Measurements from ENCODE around the gene AEBP1.
A peak's percentile ranks its signal among the peaks of the same experiment; 100 is the strongest.

The AEBP1 gene

GRCh38 chr7:44062180-44062902 is 41.8 kb upstream of the AEBP1 start:
- H3K4me2 ChIP-seq (ENCODE audit: low read length, poor library complexity, severe bottlenecking) = no peak overlapping the region
- no peak overlapping the region for H4K91ac ChIP-seq (ENCODE audit: low read length)
- H3K36me3 ChIP-seq (ENCODE audit: control insufficient read depth in 1 of 2, insufficient read depth in 2 of 2, low read depth in 1 of 2, low read length in 2 of 2) = peaks cover 51 to 57% of the 10 kb centered on the region in 2 experiments
- H3K9me3 ChIP-seq (ENCODE audit: control insufficient read depth, low read length) = no peaks in the 10 kb centered on the region
- H3K27me3 ChIP-seq (ENCODE audit: control insufficient read depth in 1 of 2, insufficient read depth in 1 of 2, low read length in 2 of 2) = no peaks in the 10 kb centered on the region
- H3K9ac ChIP-seq (ENCODE audit: low read length) = no peak overlapping the region
- no peak overlapping the region for H2BK5ac ChIP-seq (ENCODE audit: low read depth, low read length, poor library complexity, severe bottlenecking)
- H3K4ac ChIP-seq (ENCODE audit: low read depth in 1 of 2, low read length in 2 of 2) = no peak overlapping the region
- H4K8ac ChIP-seq (ENCODE audit: low read length) = no peak overlapping the region
- peaks cover 19% of the 10 kb centered on the region for H3K79me1 ChIP-seq (replicated peaks; ENCODE audit: low read length, poor library complexity, severe bottlenecking)
- no peak overlapping the region for H2AK5ac ChIP-seq (ENCODE audit: low read length, severe bottlenecking)
- H2BK15ac ChIP-seq (ENCODE audit: low read depth, poor library complexity, severe bottlenecking) = no peak overlapping the region
- H3K4me3 ChIP-seq (ENCODE audit: insufficient read depth in 1 of 2, low read depth in 1 of 2, low read length in 2 of 2) = no peak overlapping the region
- no peak overlapping the region for H3K18ac ChIP-seq (ENCODE audit: low read depth in 1 of 2, low read length in 2 of 2)
- H3K4me1 ChIP-seq (ENCODE audit: control insufficient read depth, insufficient read depth, low read depth, low read length) = peaks cover 17% of the 10 kb centered on the region
- no peak overlapping the region for H2AFZ ChIP-seq (ENCODE audit: low read depth, low read length)
- DNase-seq = no peak
- peak overlapping the region in 1 of 2 experiments; percentile 53 for H3K14ac ChIP-seq (ENCODE audit: low read length in 2 of 2)
- H2BK120ac ChIP-seq (ENCODE audit: low read depth, low read length) = no peak overlapping the region
- H2BK12ac ChIP-seq (ENCODE audit: low read length in 2 of 2) = peak overlapping the region in 1 of 2 experiments; percentile 7
- H3K23ac ChIP-seq (ENCODE audit: low read length in 2 of 2) = peak overlapping the region in 1 of 2 experiments; percentile 46
- H3K27ac ChIP-seq (ENCODE audit: low read length, poor library complexity, severe bottlenecking) = no peak overlapping the region
- WGBS = 93% methylated on average over 11 of the region's 11 CpGs

DNA sequence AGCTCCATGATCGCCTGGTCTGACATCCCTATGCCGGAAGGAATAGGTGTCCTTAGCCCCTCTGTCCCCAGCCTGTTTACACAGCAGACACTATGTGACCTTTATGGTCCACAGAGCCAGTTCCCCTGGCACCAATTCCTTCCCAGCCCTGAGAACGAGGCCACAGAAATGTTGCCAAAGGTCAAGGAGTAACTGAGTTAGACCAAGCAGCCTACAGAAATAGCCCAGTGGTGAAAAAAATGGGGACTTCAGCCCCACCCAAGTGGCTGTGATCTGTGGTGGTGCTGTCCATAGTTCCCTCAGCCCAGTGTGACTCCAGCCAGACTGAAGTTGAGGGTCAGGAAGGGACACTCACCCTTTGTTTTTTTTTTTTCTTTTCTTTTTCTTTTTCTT is 41.2 kb upstream of the AEBP1 start:
- Histone ChIP-seq H3K9ac (ENCODE audit: low read length) (no peak overlapping the region), H2AK5ac (ENCODE audit: low read length, severe bottlenecking) (no peak overlapping the region), H3K4me2 (ENCODE audit: low read length, poor library complexity, severe bottlenecking) (no peak overlapping the region), H3K4ac (ENCODE audit: low read depth in 1 of 2, low read length in 2 of 2) (no peak overlapping the region), H3K9me3 (ENCODE audit: control insufficient read depth, low read length) (no peaks in the 10 kb centered on the region), H2BK5ac (ENCODE audit: low read depth, low read length, poor library complexity, severe bottlenecking) (no peak overlapping the region), H2AFZ (ENCODE audit: low read depth, low read length) (no peak overlapping the region), H3K4me3 (ENCODE audit: insufficient read depth in 1 of 2, low read depth in 1 of 2, low read length in 2 of 2) (no peak overlapping the region), H4K8ac (ENCODE audit: low read length) (no peak overlapping the region), H3K23ac (ENCODE audit: low read length in 2 of 2) (peak overlapping the region in 1 of 2 experiments; percentile 46), H4K91ac (ENCODE audit: low read length) (no peak overlapping the region), H2BK12ac (ENCODE audit: low read length in 2 of 2) (no peak overlapping the region), H3K14ac (ENCODE audit: low read length in 2 of 2) (peak overlapping the region in 1 of 2 experiments; percentile 53), H3K27me3 (ENCODE audit: control insufficient read depth in 1 of 2, insufficient read depth in 1 of 2, low read length in 2 of 2) (no peaks in the 10 kb centered on the region), H2BK120ac (ENCODE audit: low read depth, low read length) (no peak overlapping the region), H3K18ac (ENCODE audit: low read depth in 1 of 2, low read length in 2 of 2) (no peak overlapping the region), H2BK15ac (ENCODE audit: low read depth, poor library complexity, severe bottlenecking) (no peak overlapping the region), H3K36me3 (ENCODE audit: control insufficient read depth in 1 of 2, insufficient read depth in 2 of 2, low read depth in 1 of 2, low read length in 2 of 2) (peaks cover 46 to 51% of the 10 kb centered on the region in 2 experiments), H3K27ac (ENCODE audit: low read length, poor library complexity, severe bottlenecking) (no peak overlapping the region), H3K4me1 (ENCODE audit: control insufficient read depth, insufficient read depth, low read depth, low read length) (peaks cover 17% of the 10 kb centered on the region), H3K79me1 (replicated peaks; ENCODE audit: low read length, poor library complexity, severe bottlenecking) (peaks cover 15% of the 10 kb centered on the region)
- 88% methylated on average over 3 of the region's 3 CpGs for WGBS
- DNase-seq = no peak

GRCh38 chr7:44063547-44063893 is 40.6 kb upstream of the AEBP1 start:
- H3K4me1 ChIP-seq (ENCODE audit: control insufficient read depth, insufficient read depth, low read depth, low read length) = peaks cover 17% of the 10 kb centered on the region
- H2BK12ac ChIP-seq (ENCODE audit: low read length in 2 of 2) = no peak overlapping the region
- H2BK5ac ChIP-seq (ENCODE audit: low read depth, low read length, poor library complexity, severe bottlenecking) = no peak overlapping the region
- H3K9ac ChIP-seq (ENCODE audit: low read length) = no peak overlapping the region
- H3K18ac ChIP-seq (ENCODE audit: low read depth in 1 of 2, low read length in 2 of 2) = no peak overlapping the region
- peaks cover 9% of the 10 kb centered on the region for H3K79me1 ChIP-seq (replicated peaks; ENCODE audit: low read length, poor library complexity, severe bottlenecking)
- peaks cover 39 to 45% of the 10 kb centered on the region in 2 experiments for H3K36me3 ChIP-seq (ENCODE audit: control insufficient read depth in 1 of 2, insufficient read depth in 2 of 2, low read depth in 1 of 2, low read length in 2 of 2)
- no peaks in the 10 kb centered on the region for H3K9me3 ChIP-seq (ENCODE audit: control insufficient read depth, low read length)
- 55% methylated on average over 10 of the region's 10 CpGs for WGBS
- no peak overlapping the region for H3K23ac ChIP-seq (ENCODE audit: low read length in 2 of 2)
- H3K14ac ChIP-seq (ENCODE audit: low read length in 2 of 2) = no peak overlapping the region
- H4K8ac ChIP-seq (ENCODE audit: low read length) = no peak overlapping the region
- no peak overlapping the region for H3K4me3 ChIP-seq (ENCODE audit: insufficient read depth in 1 of 2, low read depth in 1 of 2, low read length in 2 of 2)
- H2BK120ac ChIP-seq (ENCODE audit: low read depth, low read length) = no peak overlapping the region
- H2AK5ac ChIP-seq (ENCODE audit: low read length, severe bottlenecking) = no peak overlapping the region
- H3K27me3 ChIP-seq (ENCODE audit: control insufficient read depth in 1 of 2, insufficient read depth in 1 of 2, low read length in 2 of 2) = no peaks in the 10 kb centered on the region
- H2AFZ ChIP-seq (ENCODE audit: low read depth, low read length) = no peak overlapping the region
- H3K4me2 ChIP-seq (ENCODE audit: low read length, poor library complexity, severe bottlenecking) = no peak overlapping the region
- no peak overlapping the region for H4K91ac ChIP-seq (ENCODE audit: low read length)
- DNase-seq = no peak
- H3K27ac ChIP-seq (ENCODE audit: low read length, poor library complexity, severe bottlenecking) = no peak overlapping the region
- no peak overlapping the region for H3K4ac ChIP-seq (ENCODE audit: low read depth in 1 of 2, low read length in 2 of 2)
- no peak overlapping the region for H2BK15ac ChIP-seq (ENCODE audit: low read depth, poor library complexity, severe bottlenecking)

DNA sequence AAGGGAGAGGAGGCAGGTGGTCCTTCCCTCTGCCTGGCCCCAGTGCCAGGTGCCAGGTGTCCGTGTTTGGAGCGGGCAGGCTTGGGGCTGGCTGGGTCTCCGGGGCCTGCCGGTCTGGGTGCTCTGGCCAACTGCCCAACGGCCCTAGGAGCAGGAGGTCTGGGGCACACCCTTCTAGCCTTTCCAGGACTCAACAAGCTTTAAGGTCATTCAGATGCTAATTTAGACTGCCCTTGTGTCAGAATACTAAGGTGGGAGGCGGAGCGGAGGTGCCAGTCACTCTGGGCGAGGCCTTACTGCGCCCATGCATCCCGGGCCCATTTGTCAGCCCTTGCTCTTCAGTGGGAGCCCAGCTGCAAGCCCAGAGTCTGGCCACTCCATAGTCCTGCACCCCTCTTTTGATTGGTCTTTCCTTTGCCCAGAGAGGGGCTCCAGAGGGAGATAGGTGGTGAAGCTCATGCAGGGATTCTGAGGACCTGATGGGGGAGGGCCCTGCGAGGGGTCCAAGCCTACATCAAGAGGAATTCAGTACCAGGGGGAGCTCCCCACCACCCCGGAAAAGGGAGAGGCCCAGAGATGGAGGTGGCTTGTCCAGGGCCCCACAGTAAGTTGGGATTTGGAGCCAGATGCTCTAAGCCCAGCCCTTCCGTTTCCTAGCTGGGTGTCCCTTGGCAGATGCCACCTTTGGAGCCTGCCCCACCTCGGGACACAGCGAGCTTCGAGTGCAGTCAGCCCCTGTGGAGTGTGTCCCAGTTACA is 40.1 kb upstream of the AEBP1 start:
- H2BK120ac ChIP-seq (ENCODE audit: low read depth, low read length) = no peak overlapping the region
- H3K23ac ChIP-seq (ENCODE audit: low read length in 2 of 2) = no peak overlapping the region
- no peak overlapping the region for H2AK5ac ChIP-seq (ENCODE audit: low read length, severe bottlenecking)
- H3K9ac ChIP-seq (ENCODE audit: low read length) = no peak overlapping the region
- no peak for DNase-seq
- peaks cover 6% of the 10 kb centered on the region for H3K79me1 ChIP-seq (replicated peaks; ENCODE audit: low read length, poor library complexity, severe bottlenecking)
- peaks cover 34 to 40% of the 10 kb centered on the region in 2 experiments for H3K36me3 ChIP-seq (ENCODE audit: control insufficient read depth in 1 of 2, insufficient read depth in 2 of 2, low read depth in 1 of 2, low read length in 2 of 2)
- H3K18ac ChIP-seq (ENCODE audit: low read depth in 1 of 2, low read length in 2 of 2) = no peak overlapping the region
- no peaks in the 10 kb centered on the region for H3K9me3 ChIP-seq (ENCODE audit: control insufficient read depth, low read length)
- no peak overlapping the region for H3K27ac ChIP-seq (ENCODE audit: low read length, poor library complexity, severe bottlenecking)
- no peak overlapping the region for H3K4me2 ChIP-seq (ENCODE audit: low read length, poor library complexity, severe bottlenecking)
- H4K91ac ChIP-seq (ENCODE audit: low read length) = no peak overlapping the region
- no peak overlapping the region for H2BK12ac ChIP-seq (ENCODE audit: low read length in 2 of 2)
- H2BK15ac ChIP-seq (ENCODE audit: low read depth, poor library complexity, severe bottlenecking) = no peak overlapping the region
- no peak overlapping the region for H2AFZ ChIP-seq (ENCODE audit: low read depth, low read length)
- H3K14ac ChIP-seq (ENCODE audit: low read length in 2 of 2) = no peak overlapping the region
- H3K27me3 ChIP-seq (ENCODE audit: control insufficient read depth in 1 of 2, insufficient read depth in 1 of 2, low read length in 2 of 2) = no peaks in the 10 kb centered on the region
- no peak overlapping the region for H2BK5ac ChIP-seq (ENCODE audit: low read depth, low read length, poor library complexity, severe bottlenecking)
- no peak overlapping the region for H3K4me3 ChIP-seq (ENCODE audit: insufficient read depth in 1 of 2, low read depth in 1 of 2, low read length in 2 of 2)
- H3K4me1 ChIP-seq (ENCODE audit: control insufficient read depth, insufficient read depth, low read depth, low read length) = peaks cover 17% of the 10 kb centered on the region
- H3K4ac ChIP-seq (ENCODE audit: low read depth in 1 of 2, low read length in 2 of 2) = no peak overlapping the region
- H4K8ac ChIP-seq (ENCODE audit: low read length) = no peak overlapping the region
- 47% methylated on average over 13 of the region's 16 CpGs for WGBS

All from mesenchymal stem cell (in vitro differentiated cells and primary cell).